Nephron (organoid): ENCODE results near the gene ARHGAP26.

Experiments used
- H3K27ac Mint-ChIP-seq, 3 experiments: 2 replicates each; pipeline ENCODE4 v1.8.0; 2020; ENCODE audit warnings: mixed read lengths in 3 of 3, mild to moderate bottlenecking in 2 of 3, moderate library complexity in 1 of 3
- H3K27me3 Mint-ChIP-seq: 2 replicates; pipeline ENCODE4 v1.8.0; 2021; ENCODE audit warnings: low read depth, mild to moderate bottlenecking, moderate library complexity, mixed read lengths
- H3K36me3 Mint-ChIP-seq: 2 replicates; pipeline ENCODE4 v1.8.0; 2020; ENCODE audit warnings: low read depth, mixed read lengths
- H3K4me1 Mint-ChIP-seq: 2 replicates; pipeline ENCODE4 v1.8.0; 2020; ENCODE audit warnings: mixed read lengths
- H3K4me3 Mint-ChIP-seq, 3 experiments: 2 replicates each; pipeline ENCODE4 v1.8.0; 2020; ENCODE audit warnings: mild to moderate bottlenecking in 3 of 3, mixed read lengths in 3 of 3, moderate library complexity in 2 of 3
- H3K9me3 Mint-ChIP-seq: 2 replicates; pipeline ENCODE4 v1.8.0; 2020; ENCODE audit warnings: mixed read lengths
- TF ChIP-seq, protein P1 (sequence below), 3 experiments: fragments of 200-600 bp; sonication (generic); IDR thresholded peaks; one replicate each; pipeline ENCODE4 v1.5.0; 2021; ENCODE audit warnings: antibody characterized with exemption in 3 of 3; ENCODE audit not compliant: unreplicated experiment in 3 of 3

Gene ARHGAP26

DNA sequence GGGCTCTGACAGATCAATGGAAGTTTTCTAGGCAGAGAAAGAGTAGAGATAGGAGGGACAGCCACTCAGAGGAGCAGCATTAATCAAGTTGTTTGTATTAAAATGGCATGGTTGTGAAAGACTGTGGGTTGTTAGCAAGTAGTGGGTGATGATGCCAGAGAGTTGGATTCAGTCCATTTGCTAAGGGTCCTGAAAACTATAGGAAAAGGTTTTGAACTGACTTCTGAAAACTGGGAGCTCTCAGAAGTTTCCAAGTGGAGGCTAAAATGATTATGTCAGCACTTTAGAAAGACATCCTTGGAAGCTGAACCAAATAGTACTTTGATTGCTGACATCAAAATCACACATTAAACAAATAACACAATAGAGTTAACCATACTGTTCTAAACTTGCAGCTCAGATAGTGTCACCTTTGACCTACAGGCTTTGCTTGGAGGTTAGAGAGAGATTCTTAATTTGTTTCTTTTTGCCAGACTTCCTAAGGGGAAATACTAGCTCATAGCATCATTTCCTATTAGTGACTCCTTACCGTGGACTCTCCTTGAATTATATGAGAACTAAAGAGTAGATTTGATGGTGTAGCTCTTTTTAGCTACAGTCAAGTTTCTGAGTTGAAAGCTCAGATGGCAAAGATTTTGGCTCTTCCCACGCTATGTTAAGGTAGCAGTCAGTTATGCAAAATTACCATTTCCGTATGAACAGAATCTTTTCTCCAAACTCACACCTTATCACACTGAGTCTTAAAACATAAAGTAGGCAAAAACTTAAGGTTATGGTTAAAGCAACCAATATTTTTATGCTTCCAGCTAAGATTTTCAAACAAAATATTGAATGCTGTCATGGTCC is 356.2 kb downstream of the ARHGAP26 start:
- Mint-ChIP-seq H3K4me1 (peaks cover 50% of the 10 kb centered on the region), H3K9me3 (no peaks in the 10 kb centered on the region), H3K27ac (peak overlapping the region; percentile 13 to 59 (median 30)), H3K36me3 (no peaks in the 10 kb centered on the region), H3K4me3 (no peak overlapping the region), H3K27me3 (peaks cover 3% of the 10 kb centered on the region)
- TF ChIP-seq, protein P1, sequence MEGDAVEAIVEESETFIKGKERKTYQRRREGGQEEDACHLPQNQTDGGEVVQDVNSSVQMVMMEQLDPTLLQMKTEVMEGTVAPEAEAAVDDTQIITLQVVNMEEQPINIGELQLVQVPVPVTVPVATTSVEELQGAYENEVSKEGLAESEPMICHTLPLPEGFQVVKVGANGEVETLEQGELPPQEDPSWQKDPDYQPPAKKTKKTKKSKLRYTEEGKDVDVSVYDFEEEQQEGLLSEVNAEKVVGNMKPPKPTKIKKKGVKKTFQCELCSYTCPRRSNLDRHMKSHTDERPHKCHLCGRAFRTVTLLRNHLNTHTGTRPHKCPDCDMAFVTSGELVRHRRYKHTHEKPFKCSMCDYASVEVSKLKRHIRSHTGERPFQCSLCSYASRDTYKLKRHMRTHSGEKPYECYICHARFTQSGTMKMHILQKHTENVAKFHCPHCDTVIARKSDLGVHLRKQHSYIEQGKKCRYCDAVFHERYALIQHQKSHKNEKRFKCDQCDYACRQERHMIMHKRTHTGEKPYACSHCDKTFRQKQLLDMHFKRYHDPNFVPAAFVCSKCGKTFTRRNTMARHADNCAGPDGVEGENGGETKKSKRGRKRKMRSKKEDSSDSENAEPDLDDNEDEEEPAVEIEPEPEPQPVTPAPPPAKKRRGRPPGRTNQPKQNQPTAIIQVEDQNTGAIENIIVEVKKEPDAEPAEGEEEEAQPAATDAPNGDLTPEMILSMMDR (IDR thresholded peaks at IDR 0.05; ENCODE audit: unreplicated experiment in 3 of 3) = no peak

DNA sequence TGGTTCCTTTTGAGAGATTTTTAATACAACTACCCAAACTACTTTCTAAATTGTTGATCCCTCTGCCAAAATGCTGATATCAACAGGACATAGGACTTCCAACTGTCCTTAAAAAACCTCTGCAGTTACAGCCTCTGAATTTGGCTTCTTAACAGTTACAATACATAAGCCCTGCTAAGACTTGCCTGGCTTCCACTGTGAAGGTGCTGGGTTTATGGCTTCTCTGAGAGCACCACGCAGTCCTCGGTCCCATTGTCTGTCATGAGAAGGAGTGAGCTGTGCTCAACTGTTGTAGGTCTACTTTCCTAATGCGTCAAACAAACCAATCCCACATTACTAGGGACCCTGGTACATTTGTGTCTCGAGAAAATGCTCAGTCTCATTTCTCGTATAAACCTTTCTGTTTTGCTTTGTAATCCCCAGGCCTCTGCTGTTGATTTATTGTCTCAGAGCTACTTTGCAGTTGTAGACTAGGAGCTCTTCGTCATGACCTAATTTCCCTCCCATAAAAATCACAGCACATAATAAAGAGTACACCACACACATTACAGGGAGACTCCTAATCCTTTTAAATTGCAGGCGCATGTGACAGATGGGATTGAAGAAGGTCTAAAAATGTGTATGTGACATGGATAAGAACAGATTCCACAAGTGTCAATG is 358.4 kb downstream of the ARHGAP26 start:
- peak overlapping the region; percentile 2 to 74 (median 68) for H3K27ac Mint-ChIP-seq
- peak overlapping the region in 1 of 3 experiments; percentile 3 for H3K4me3 Mint-ChIP-seq
- H3K9me3 Mint-ChIP-seq = no peaks in the 10 kb centered on the region
- peaks cover 3% of the 10 kb centered on the region for H3K27me3 Mint-ChIP-seq
- H3K4me1 Mint-ChIP-seq = peaks cover 66% of the 10 kb centered on the region
- H3K36me3 Mint-ChIP-seq = no peaks in the 10 kb centered on the region
- TF ChIP-seq, protein P1 (IDR thresholded peaks at IDR 0.05; ENCODE audit: unreplicated experiment in 3 of 3) = no peak

DNA sequence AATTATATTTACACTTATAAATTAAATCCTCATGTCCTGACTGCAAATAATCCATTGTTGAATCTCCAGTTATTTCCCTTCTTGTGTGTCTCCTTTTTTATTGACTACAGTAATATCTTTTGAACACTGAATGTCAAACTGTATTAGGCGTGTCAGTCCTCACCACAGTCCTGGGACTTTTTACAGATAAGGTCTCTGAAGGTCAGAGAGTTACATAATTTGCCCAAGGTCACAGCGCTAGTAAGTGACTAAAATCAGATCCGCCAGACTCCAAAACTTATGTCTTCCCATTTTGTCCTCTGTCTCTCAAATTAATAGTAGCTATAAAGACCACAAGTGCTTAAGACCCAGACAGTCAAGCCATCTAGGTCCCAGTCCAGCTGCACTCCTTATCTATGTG is 359.0 kb downstream of the ARHGAP26 start:
- no peaks in the 10 kb centered on the region for H3K36me3 Mint-ChIP-seq
- H3K27ac Mint-ChIP-seq = peak overlapping the region in 1 of 3 experiments; percentile 2
- no peaks in the 10 kb centered on the region for H3K9me3 Mint-ChIP-seq
- H3K4me3 Mint-ChIP-seq = no peak overlapping the region
- H3K4me1 Mint-ChIP-seq = peaks cover 72% of the 10 kb centered on the region
- TF ChIP-seq, protein P1 (IDR thresholded peaks at IDR 0.05; ENCODE audit: unreplicated experiment in 3 of 3) = no peak
- H3K27me3 Mint-ChIP-seq = peaks cover 3% of the 10 kb centered on the region

DNA sequence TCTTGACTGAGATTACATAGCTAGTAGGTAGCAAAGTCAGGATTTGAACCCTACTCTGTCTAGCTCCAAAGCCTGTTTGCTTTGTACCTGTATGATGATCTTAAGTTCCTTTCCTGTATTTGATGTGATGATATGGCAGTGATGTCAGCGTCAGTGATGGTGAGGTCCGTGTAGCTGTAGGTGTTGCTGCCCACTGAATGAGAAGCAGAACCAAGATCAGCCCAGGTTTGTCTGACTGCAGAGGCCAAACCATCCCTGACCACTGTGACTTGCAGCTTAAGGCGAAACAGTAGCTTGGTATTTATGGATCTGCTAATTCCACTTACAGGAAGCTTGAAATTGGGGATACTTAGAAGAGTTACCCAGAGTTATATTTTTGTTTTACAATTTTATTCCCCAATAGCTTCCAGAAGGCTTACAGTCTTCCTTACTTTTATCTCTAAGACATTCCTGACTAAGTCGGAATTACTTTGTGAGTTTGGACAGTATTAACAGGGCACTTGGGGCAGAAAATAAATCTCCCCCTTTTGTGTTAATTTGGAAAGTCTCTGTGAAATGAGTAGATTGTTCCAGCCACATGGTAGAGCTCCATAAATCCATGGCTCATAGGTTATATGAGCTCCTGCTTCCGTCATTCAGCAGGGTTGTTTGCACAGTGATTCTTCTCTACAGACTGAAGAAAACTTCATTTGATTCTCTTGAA is 359.9 kb downstream of the ARHGAP26 start:
- peak overlapping the region; percentile 57 to 70 (median 68) for H3K27ac Mint-ChIP-seq
- peaks cover 76% of the 10 kb centered on the region for H3K4me1 Mint-ChIP-seq
- no peaks in the 10 kb centered on the region for H3K9me3 Mint-ChIP-seq
- H3K36me3 Mint-ChIP-seq = no peaks in the 10 kb centered on the region
- H3K27me3 Mint-ChIP-seq = no peaks in the 10 kb centered on the region
- TF ChIP-seq, protein P1 (IDR thresholded peaks at IDR 0.05; ENCODE audit: unreplicated experiment in 3 of 3) = no peak
- H3K4me3 Mint-ChIP-seq = no peak overlapping the region

DNA sequence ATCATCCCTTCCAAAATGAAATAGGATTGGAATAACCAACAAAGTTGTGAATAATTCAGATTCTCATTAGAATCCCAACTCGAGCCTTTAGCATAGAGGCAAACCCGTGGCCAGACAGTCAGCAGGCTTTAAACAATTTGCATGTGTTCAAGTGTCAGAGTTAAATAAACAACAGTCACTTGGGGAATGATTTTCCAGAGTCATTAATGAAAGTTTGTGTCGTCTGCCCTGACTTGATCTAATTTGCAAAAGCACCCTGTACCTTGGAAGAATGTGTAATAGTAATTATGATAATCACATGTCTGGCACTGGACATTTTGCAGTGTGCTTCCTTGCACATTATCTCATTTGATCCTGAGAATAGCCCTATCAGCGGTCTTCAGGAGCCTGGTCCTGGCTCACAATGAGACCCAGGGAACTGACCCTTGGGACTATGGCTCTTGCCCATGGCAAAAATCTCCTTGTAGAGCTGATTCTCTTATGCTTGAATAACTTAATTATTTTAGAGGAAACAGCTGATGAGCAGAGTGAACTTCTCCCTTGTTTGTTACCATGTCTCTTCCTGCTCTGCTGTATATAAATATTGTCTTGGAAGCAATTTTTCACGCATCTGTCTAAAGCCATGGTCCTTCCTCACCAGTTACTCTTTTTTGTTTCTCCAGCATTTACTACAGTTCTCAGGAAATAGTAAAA is 360.6 kb downstream of the ARHGAP26 start:
- TF ChIP-seq, protein P1 (IDR thresholded peaks at IDR 0.05; ENCODE audit: unreplicated experiment in 3 of 3) = no peak
- Mint-ChIP-seq H3K27me3 (no peaks in the 10 kb centered on the region), H3K27ac (peak overlapping the region; percentile 57 to 70 (median 68)), H3K4me1 (peaks cover 77% of the 10 kb centered on the region), H3K36me3 (no peaks in the 10 kb centered on the region), H3K9me3 (no peaks in the 10 kb centered on the region), H3K4me3 (no peak overlapping the region)
